ENCODE data around the gene WNT9A.

The WNT9A gene

DNA sequence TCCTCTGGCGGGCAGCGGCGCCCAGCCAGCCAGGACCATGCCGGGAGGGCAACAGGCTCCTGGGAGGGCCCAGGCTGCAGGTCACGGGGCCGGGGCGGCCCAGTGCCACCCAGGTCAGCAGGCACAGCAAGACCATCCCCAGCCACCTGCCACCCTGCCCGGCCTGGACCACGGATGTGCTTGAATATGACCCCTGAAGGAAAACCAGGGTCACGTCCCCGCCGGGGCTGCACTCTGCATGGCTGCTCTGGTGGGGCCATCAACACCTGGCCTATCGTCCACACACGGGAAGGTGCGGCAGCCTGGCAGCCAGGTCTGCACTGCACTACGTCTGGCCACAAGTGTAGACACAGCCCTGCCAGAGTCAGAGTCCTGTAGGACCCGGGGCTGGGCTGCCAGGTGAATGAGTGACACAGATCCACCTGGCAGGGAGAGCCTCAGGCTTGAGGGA lies 6.9 kb downstream of the WNT9A start:
- TF ChIP-seq SIN3A (IDR thresholded peaks at IDR 0.05; ENCODE audit: borderline replicate concordance, insufficient read depth, low read length) (no peak), TAF1 (IDR thresholded peaks at IDR 0.05; ENCODE audit: borderline replicate concordance, insufficient read depth, low read length) (no peak), POLR2AphosphoS5 (IDR thresholded peaks at IDR 0.05; ENCODE audit: low read depth, low read length) (no peak), REST (IDR thresholded peaks at IDR 0.05; ENCODE audit: insufficient read depth in 1 of 2, low read depth in 2 of 2, low read length in 2 of 2) (no peak), FOXP2 (optimal IDR thresholded peaks at IDR 0.05; ENCODE audit: borderline replicate concordance, extremely low read depth, extremely low read length, insufficient read depth) (no peak)

- TF ChIP-seq POLR2AphosphoS5 (IDR thresholded peaks at IDR 0.05; ENCODE audit: low read depth, low read length): no peak
- TF ChIP-seq TAF1 (IDR thresholded peaks at IDR 0.05; ENCODE audit: borderline replicate concordance, insufficient read depth, low read length): no peak
- TF ChIP-seq SIN3A (IDR thresholded peaks at IDR 0.05; ENCODE audit: borderline replicate concordance, insufficient read depth, low read length): no peak
- no peak for TF ChIP-seq FOXP2 (optimal IDR thresholded peaks at IDR 0.05; ENCODE audit: borderline replicate concordance, extremely low read depth, extremely low read length, insufficient read depth)
- no peak for TF ChIP-seq REST (IDR thresholded peaks at IDR 0.05; ENCODE audit: insufficient read depth in 1 of 2, low read depth in 2 of 2, low read length in 2 of 2)
Observed at GRCh38 chr1:227939791-227940771, 7.7 kb downstream of the WNT9A start.

- TF ChIP-seq FOXP2 (optimal IDR thresholded peaks at IDR 0.05; ENCODE audit: borderline replicate concordance, extremely low read depth, extremely low read length, insufficient read depth): no peak
- TF ChIP-seq TAF1 (IDR thresholded peaks at IDR 0.05; ENCODE audit: borderline replicate concordance, insufficient read depth, low read length): no peak
Observed at GRCh38 chr1:227938911-227939790, 8.6 kb downstream of the WNT9A start.

- TF ChIP-seq POLR2AphosphoS5 (IDR thresholded peaks at IDR 0.05; ENCODE audit: low read depth, low read length) (no peak), FOXP2 (optimal IDR thresholded peaks at IDR 0.05; ENCODE audit: borderline replicate concordance, extremely low read depth, extremely low read length, insufficient read depth) (no peak), TAF1 (IDR thresholded peaks at IDR 0.05; ENCODE audit: borderline replicate concordance, insufficient read depth, low read length) (no peak), REST (IDR thresholded peaks at IDR 0.05; ENCODE audit: insufficient read depth in 1 of 2, low read depth in 2 of 2, low read length in 2 of 2) (no peak)
Observed at GRCh38 chr1:227938276-227938675, 9.5 kb downstream of the WNT9A start.

- no peak for TF ChIP-seq TAF1 (IDR thresholded peaks at IDR 0.05; ENCODE audit: borderline replicate concordance, insufficient read depth, low read length)
- TF ChIP-seq FOXP2 (optimal IDR thresholded peaks at IDR 0.05; ENCODE audit: borderline replicate concordance, extremely low read depth, extremely low read length, insufficient read depth): no peak
Observed at GRCh38 chr1:227937838-227938145, 9.9 kb downstream of the WNT9A start.

All from PFSK-1 (cell line).